HG02588 (cell line): ENCODE measurements around the gene TMEM59L.
A peak's percentile ranks its signal among the peaks of the same experiment; 100 is the strongest.
"Not testable (repeated sequence)": the region's sequence is repeated elsewhere in the genome, so short reads cannot be mapped to it uniquely, and the experiment has no call there.

Experiments used
- ATAC-seq: cut with Tn5 transposase; IDR thresholded peaks from one replicate; pipeline ENCODE4 v1.9.1; 2021; ENCODE audit warnings: mild to moderate bottlenecking, moderate library complexity; ENCODE audit not compliant: unreplicated experiment

The TMEM59L gene

GRCh38 chr19:18612772-18613588, at the start of gene TMEM59L:
Gene TMEM59L (plus strand): TSS chr19:18612870. CDS start chr19:18612959, 89 bp downstream.
- no peak for ATAC-seq

DNA sequence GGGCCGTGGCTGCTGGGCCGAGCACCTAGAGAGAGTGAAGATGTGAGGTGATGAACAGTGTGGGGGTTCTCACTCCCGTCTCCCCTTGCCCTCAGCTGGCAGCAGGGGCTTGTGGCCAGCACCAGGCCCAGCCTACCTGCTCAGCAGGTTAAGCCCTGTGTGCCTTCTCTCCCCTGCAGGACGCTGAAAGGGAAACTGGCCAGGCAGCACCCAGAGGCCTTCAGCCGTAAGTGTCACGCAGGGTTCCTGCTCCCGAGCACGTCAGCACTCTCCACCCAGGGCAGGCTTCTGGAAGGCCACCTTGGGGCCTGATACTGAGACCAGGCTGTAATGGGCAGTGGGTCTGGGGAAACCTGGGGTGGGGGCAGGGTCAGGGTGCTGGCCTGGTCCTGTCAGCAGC, 45.7 kb upstream of the TMEM59L start:
- ATAC-seq: no peak

DNA sequence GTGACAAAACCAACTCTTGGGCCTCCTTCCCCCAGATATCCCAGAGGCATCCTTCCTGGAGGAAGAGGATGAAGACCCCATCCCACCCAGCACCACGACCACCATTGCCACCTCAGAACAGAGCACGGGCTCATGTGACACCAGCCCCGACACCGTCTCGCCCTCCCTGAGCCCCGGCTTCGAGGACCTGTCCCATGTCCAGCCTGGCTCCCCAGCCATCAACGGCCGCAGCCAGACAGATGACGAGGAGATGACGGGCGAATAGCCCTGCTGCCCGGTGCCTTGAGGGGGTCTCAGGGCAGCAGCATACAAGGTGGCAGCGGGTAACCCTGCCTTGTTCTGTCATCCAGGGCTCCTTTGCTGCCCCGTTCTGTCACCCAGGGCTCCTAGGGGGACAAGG, 44.3 kb upstream of the TMEM59L start:
- no peak for ATAC-seq

- peak; percentile 88 for ATAC-seq
Observed at GRCh38 chr19:18571564-18572344, 40.9 kb upstream of the TMEM59L start, which contains the start of gene UBA52. Gene UBA52 (plus strand): TSS chr19:18571857. CDS start chr19:18573301, 1,444 bp downstream.

- ATAC-seq: no peak
Observed at GRCh38 chr19:18574691-18575291, 37.9 kb upstream of the TMEM59L start.

- ATAC-seq: no peak
Observed at GRCh38 chr19:18576383-18576782, 36.3 kb upstream of the TMEM59L start.

DNA sequence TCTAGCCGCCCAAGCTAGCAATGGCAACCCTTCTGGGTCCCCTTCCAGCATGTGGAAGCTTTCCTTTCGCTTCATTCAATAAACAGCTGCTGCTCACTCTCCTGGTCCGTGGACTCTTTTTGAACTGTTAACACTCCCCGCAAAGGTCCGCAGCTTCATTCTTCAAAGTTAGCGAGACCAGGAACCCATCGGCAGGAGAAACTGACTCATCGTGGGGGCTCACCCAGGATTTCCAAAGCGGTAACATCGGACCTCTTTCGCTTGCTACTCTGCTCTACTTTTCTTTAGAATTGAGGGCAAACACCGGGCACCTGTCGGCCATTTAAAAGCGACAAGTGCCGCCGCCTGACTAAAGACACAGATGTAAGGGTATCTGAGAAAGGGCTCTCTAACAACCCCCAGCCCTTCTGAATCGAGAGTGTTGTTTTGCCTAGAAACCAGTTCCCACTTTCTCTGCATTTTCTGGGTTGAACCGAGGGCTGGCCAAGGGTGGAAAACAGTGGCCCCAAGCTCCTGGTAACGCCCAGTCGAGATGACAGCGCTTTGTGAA, 35.2 kb upstream of the TMEM59L start:
- ATAC-seq: no peak

- ATAC-seq: no peak
Observed at GRCh38 chr19:18580311-18580710, 32.4 kb upstream of the TMEM59L start.

- ATAC-seq: no peak
Observed at GRCh38 chr19:18586306-18586705, 26.4 kb upstream of the TMEM59L start.

DNA sequence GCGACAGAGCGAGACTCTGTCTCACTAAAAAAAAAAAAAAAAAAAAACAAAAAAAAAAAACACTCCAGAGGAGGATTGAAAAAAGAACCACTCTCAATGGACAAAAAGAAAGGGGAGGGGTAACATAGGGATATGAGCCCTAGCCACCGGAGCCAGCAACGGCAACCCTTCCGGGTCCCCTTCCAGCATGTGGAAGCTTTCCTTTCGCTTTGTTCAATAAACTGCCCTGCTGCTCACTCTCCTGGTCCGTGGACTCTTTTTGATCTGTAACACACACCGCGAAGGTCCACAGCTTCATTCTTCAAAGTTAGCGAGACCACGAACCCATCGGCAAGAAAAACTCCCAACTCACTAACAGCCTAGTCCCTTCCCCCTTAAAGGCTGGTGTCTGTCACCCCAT, 25.1 kb upstream of the TMEM59L start:
- no peak for ATAC-seq

GRCh38 chr19:18587962-18588610, 24.6 kb upstream of the TMEM59L start:
- no peak for ATAC-seq

- ATAC-seq: peak; percentile 79
Observed at GRCh38 chr19:18588611-18589379, 23.9 kb upstream of the TMEM59L start, which contains the start of gene REX1BD. Gene REX1BD (plus strand): TSS chr19:18588798. CDS start chr19:18588802, 4 bp downstream.

DNA sequence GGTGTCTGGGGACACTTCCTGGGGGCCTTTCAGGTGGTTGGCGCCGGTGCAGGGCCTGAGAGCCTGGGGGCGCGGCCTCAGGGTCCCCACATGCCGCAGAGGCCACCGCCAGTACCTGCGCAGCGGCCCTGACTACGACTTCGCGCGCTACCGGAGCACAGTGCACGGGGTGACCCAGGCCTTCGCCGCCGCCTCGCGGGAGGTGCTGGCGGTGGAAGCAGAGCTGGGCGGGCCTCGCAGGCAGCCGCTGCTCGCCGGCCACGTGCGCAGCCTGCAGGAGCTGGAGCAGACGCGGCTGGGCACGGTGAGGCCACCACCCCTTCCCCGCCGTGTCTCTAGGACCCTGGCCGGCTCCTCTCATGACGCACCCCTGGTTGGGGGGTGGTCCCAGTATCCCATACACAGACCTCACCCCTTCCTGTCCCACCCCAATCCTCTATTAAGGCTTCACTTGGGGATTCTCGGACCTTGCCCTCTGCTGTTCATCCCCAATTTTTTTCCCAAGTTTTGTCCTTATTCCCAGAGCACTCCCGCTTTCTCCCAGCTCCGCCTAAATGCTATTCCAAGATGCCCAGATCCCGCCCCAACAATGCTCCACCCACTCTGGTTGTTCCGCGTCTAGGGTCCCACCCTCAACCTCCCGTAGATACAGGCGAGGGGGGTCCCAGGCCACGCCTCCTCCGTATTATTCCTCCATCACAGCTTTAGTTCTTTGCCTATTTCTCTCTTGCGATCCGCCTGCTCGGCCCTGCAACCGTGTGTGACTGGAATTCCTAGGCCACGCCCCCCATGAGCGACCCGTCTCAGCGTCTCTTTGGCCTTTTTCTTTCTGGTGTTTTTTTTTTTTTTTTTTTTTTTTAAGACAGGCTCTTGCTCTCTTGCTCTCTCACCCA, 23.0 kb upstream of the TMEM59L start:
- ATAC-seq: no peak

DNA sequence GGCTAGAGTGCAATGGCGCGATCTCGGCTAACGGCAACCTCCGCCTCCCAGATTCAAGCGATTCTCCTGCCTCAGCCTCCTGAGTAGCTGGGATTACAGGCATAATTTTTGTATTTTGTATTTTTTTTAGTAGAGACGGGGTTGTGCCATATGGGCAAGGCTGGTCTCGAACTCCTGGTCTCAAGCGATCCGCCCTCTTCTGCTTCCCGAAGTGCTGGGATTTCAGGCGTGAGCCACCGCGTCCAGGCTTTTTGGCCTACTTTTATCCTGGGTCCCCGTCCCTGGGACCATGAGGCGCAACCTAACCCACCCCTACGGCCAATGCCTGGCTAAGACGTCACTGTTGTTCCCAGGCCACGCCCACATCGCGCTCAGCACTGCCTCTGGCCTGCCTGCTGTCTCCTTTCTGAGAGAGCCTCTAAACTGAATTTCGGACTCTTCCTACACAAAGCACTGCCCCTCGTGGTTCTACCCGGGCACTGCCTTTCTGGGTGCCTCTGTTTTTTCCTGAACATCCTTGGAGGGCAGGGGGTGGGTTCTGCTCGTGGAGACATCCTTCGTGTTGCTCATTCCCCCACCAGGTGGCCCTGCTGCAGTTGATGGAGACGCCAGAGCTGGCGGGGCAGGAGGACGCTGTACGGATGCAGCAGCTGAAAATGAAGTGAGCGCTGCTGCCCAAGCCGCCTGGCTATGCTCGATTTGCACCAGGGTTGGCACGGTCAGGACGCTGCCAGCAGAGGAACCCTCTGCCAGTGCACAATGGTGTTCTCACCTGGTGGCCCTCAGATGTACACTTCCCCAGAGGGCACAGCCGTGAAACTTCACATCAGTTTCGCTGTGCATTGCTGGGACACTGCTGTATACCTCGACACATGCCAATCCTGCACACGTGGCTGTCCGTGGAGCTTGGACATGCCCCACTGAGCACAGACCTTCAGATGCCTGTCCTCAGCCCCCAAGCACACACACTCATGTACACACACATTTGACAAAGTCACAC, 22.1 kb upstream of the TMEM59L start:
- ATAC-seq: no peak

DNA sequence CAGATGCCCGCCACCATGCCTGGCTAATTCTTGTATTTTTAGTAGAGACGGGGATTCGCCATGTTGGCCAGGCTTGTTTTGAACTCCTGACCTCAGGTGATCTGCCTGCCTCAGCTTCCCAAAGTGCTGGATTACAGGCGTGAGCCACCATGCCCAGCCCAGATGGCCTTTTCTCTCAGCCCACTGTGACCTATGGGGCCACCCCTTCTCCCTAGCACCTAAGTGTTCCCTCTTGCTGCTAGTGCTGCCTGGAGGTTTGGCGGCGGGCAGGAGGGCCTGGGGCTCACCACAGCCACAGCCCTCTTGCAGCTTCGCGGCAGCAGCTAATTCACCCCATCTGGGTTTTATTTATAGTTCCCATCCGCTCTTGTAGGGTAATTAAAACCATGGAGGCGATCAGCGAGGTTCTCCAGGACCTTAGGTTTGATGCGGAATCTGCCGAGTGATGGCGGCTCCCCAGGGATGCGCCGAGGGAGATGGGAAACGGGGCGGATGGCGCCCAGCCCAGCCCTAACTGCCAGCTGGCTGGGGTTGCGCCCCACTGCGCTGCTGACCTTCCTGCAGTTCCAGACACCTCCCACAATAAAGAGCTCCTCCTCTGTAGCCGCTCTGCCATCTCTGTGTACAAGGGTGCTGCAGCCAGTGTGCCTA, 20.8 kb upstream of the TMEM59L start:
- no peak for ATAC-seq

GRCh38 chr19:18592732-18593131, 19.9 kb upstream of the TMEM59L start:
- ATAC-seq: not testable (repeated sequence)
